K562 (cell line): ENCODE measurements around the gene FAM149A. TPM values are rescaled to one million over a fixed set of nuclear protein-coding genes. Genes with fewer than 3 reads are reported as not detected.
A peak's percentile ranks its signal among the peaks of the same experiment; 100 is the strongest.

Experiments used
- ATAC-seq: fragments of 200-7000 bp; cut with Tn5 transposase; 3 replicates; pipeline ENCODE4 v1.9.1; 2020; ENCODE audit warnings: moderate library complexity
- BruUV-seq: library from RNA; stranded (reverse); fragments of 400-500 nt; replicated peaks from 2 replicates; lab custom pipeline; 2021; lab: Mats Ljungman, UMichigan
- CTCF ChIA-PET: fragments of 300-600 bp; formaldehyde crosslinking; extraction: SDS; loops from one replicate; lab custom pipeline; 2021; ENCODE audit warnings: low intra/inter-chr PET ratio; lab: Yijun Ruan, JAX
- POLR2A ChIA-PET: fragments of 300-600, 350-650 bp; sonication (Branson Sonifier 250); formaldehyde crosslinking; extraction: SDS; loops from one replicate; lab custom pipeline; 2021; ENCODE audit warnings: antibody characterized with exemption, inconsistent platforms; lab: Yijun Ruan, JAX
- DNase-seq, 4 experiments: peaks; one replicate each; pipeline versions ENCODE4 v3.0.0 to v3.0.0-alpha.2; 2011 to 2018; ENCODE audit warnings: low spot score in 3 of 4, mixed read lengths in 3 of 4; ENCODE audit errors: extremely low read depth in 1 of 4
- FAIRE-seq: peaks from 2 replicates; lab custom pipeline; 2011; peaks lifted over from hg19 to GRCh38; lab: Jason Lieb, UNC
- H2AFZ ChIP-seq: 2 replicates; pipeline ENCODE4 v1.6.0; 2011; ENCODE audit warnings: low read depth, low read length, control low read depth, inconsistent platforms
- H3K27ac ChIP-seq: fragments of 200-600 bp; 3 replicates; pipeline ENCODE4 v1.8.0; 2011; ENCODE audit warnings: low read depth, mild to moderate bottlenecking, control low read depth, inconsistent platforms, low read length, moderate library complexity, mixed read lengths; ENCODE audit errors: extremely low read depth
- H3K27me3 ChIP-seq, 2 experiments: fragments of 300-600 bp in 1 of 2; 2 replicates in 1 of 2; 3 replicates in 1 of 2; pipeline versions ENCODE4 v1.6.0 to v1.8.0; 2011; ENCODE audit warnings: inconsistent platforms in 2 of 2, low read length in 2 of 2, mild to moderate bottlenecking in 1 of 2, mixed read lengths in 1 of 2, moderate library complexity in 1 of 2; ENCODE audit not compliant: control insufficient read depth in 2 of 2, insufficient read depth in 2 of 2
- H3K36me3 ChIP-seq: fragments of 300-600 bp; 3 replicates; pipeline ENCODE4 v1.8.0; 2011; ENCODE audit warnings: mild to moderate bottlenecking, low read length, inconsistent platforms; ENCODE audit not compliant: control insufficient read depth, insufficient read depth
- H3K4me1 ChIP-seq, 2 experiments: fragments of 200-600 bp in 1 of 2; replicated peaks in 1 of 2; 2 replicates in 1 of 2; 3 replicates in 1 of 2; pipeline versions ENCODE4 v1.5.1 to v1.8.0; 2011; ENCODE audit warnings: inconsistent platforms in 2 of 2, low read length in 2 of 2, mild to moderate bottlenecking in 1 of 2, mixed read lengths in 1 of 2, moderate library complexity in 1 of 2; ENCODE audit not compliant: control insufficient read depth in 2 of 2, insufficient read depth in 2 of 2
- H3K4me2 ChIP-seq: 2 replicates; pipeline ENCODE4 v1.6.1; 2011; ENCODE audit warnings: low read length, control low read depth, inconsistent platforms, mixed read lengths; ENCODE audit not compliant: insufficient read depth
- H3K4me3 ChIP-seq: fragments of 200-600 bp; sonication (generic), shearing (Covaris generic); 2 replicates; pipeline ENCODE4 v1.5.1; 2016; ENCODE audit warnings: control low read depth, inconsistent platforms
- H3K79me2 ChIP-seq: fragments of 200-600 bp; 3 replicates; pipeline ENCODE4 v1.8.0; 2011; ENCODE audit warnings: low read length, inconsistent platforms; ENCODE audit not compliant: control insufficient read depth, insufficient read depth
- H3K9ac ChIP-seq, 2 experiments: 2 replicates each; pipeline versions ENCODE4 v1.6.0 to v1.6.1; 2011; ENCODE audit warnings: low read depth in 2 of 2, low read length in 2 of 2, control low read depth in 1 of 2, inconsistent platforms in 1 of 2, mild to moderate bottlenecking in 1 of 2, mixed read lengths in 1 of 2; ENCODE audit not compliant: insufficient read depth in 1 of 2
- H3K9me1 ChIP-seq: one replicate; pipeline ENCODE4 v1.6.0; 2011; ENCODE audit warnings: inconsistent platforms, mild to moderate bottlenecking, low read length, moderate library complexity; ENCODE audit not compliant: control insufficient read depth, insufficient read depth
- H3K9me3 ChIP-seq: replicated peaks from 2 replicates; pipeline ENCODE4 v1.5.1; 2011; ENCODE audit warnings: low read depth, low read length, inconsistent platforms; ENCODE audit not compliant: control insufficient read depth, insufficient read depth
- H4K20me1 ChIP-seq: replicated peaks from 2 replicates; pipeline ENCODE4 v1.6.1; 2011; ENCODE audit warnings: low read length, inconsistent platforms, mixed read lengths; ENCODE audit not compliant: control insufficient read depth, insufficient read depth
- CBX2 ChIP-seq: fragments of 200-600 bp; sonication (generic); IDR thresholded peaks from one replicate; pipeline ENCODE4 v1.6.1; 2012; ENCODE audit warnings: mild to moderate bottlenecking, low read length, inconsistent platforms; ENCODE audit not compliant: insufficient read depth, poor library complexity, severe bottlenecking
- FOXP4 ChIP-seq: sonication (generic); formaldehyde crosslinking; IDR thresholded peaks from 2 replicates; pipeline ENCODE4 v1.8.0; 2022; ENCODE audit warnings: mild to moderate bottlenecking, missing genetic modification reagents, borderline replicate concordance
- HNRNPH1 ChIP-seq: fragments of 200-400 bp; formaldehyde crosslinking; optimal IDR thresholded peaks from 2 replicates; pipeline ENCODE3; 2017; ENCODE audit warnings: low read depth, mild to moderate bottlenecking, low read length, moderate library complexity
- IRF2 ChIP-seq: sonication (generic); formaldehyde crosslinking; IDR thresholded peaks from 2 replicates; pipeline ENCODE4 v1.8.1; 2022; ENCODE audit warnings: mild to moderate bottlenecking, missing genetic modification reagents
- LCOR ChIP-seq: sonication (generic); formaldehyde crosslinking; IDR thresholded peaks from 2 replicates; pipeline ENCODE4 v1.8.0; 2022; ENCODE audit warnings: mild to moderate bottlenecking, missing genetic modification reagents
- NCOA1 ChIP-seq: fragments of 450-650 bp; IDR thresholded peaks from 2 replicates; pipeline ENCODE4 v1.6.1; 2016; ENCODE audit warnings: low read depth
- PKNOX1 ChIP-seq: fragments of 450-650 bp; IDR thresholded peaks from 2 replicates; pipeline ENCODE4 v1.6.1; 2016
- WGBS: fragments of 100-300 bp; shearing (Covaris generic); methylation state at CpG from one replicate; pipeline ENCODE4 v1.1.6; 2016; ENCODE audit warnings: low coverage, mixed read lengths; ENCODE audit not compliant: insufficient coverage; ENCODE audit errors: missing lambda C conversion rate; 5-methylcytosine and 5-hydroxymethylcytosine counted together
- in situ Hi-C: fragments of 300-500 bp; cut with MboI; formaldehyde crosslinking; loops from 4 replicates; pipeline ENCODE4 v1.15.0; 2018; ENCODE audit warnings: inconsistent platforms, mixed read lengths
- intact Hi-C: fragments of 100-400 bp; cut with micrococcal nuclease; formaldehyde crosslinking; loops from 2 replicates; pipeline ENCODE4 v1.14.2; 2022
- polyA plus RNA-seq, 8 experiments: library from polyadenylated mRNA; depleted of rRNA in 4 of 8; stranded (reverse) in 5 of 8; unstranded in 3 of 8; fragments of >200 nt; fragmentation: Nextera tagmentation in 2 of 8; fragmentation: Illumina TruSeq in 1 of 8; extraction: Ambion mirVana in 2 of 8; extraction: Trizol in 1 of 8; gene quantifications; 2 replicates each; pipeline versions ENCODE4 v1.2.1 to v1.2.3, GENCODE V29; 2011 to 2014; ENCODE audit warnings: inconsistent platforms in 1 of 8, missing spikeins in 1 of 8
- total RNA-seq, 7 experiments: library from RNA; depleted of rRNA in 6 of 7; stranded (reverse); fragments of >200 nt in 6 of 7; fragmentation: Illumina TruSeq in 2 of 7; extraction: Trizol in 2 of 7; gene quantifications; 2 replicates each; pipeline versions ENCODE4 v1.2.1 to v1.2.3, GENCODE V29; 2011 to 2021; ENCODE audit warnings: low replicate concordance in 1 of 7

FAM149A gene
- total and polyA plus RNA-seq, 9 of the 15 experiments (the other 6 are each of a cell fraction or from before 2014, with no cell fraction given), result not detected

- H3K27ac ChIP-seq, result no peak overlapping the region
- TF ChIP-seq PKNOX1 (peak; percentile 82), IRF2 (CRISPR knock-in tag) (no peak)
- no peaks in the 10 kb centered on the region for H3K27me3 ChIP-seq
- in situ Hi-C loops, result no loop called here
- 94% methylated on average over 5 of the region's 5 CpGs for WGBS
- H3K36me3 ChIP-seq, result no peaks in the 10 kb centered on the region
- H4K20me1 ChIP-seq, result no peaks in the 10 kb centered on the region
- H3K4me1 ChIP-seq, result peaks cover 13 to 16% of the 10 kb centered on the region in 2 experiments
- 0 out of 2 replicates have a peak overlapping the region, but pooled peaks have one; percentile 9 for H3K4me2 ChIP-seq
- H3K9ac ChIP-seq, result no peak overlapping the region
- H3K4me3 ChIP-seq, result no peak overlapping the region
- intact Hi-C loops, result no loop called here
- H3K9me1 ChIP-seq, result no peaks in the 10 kb centered on the region
- DNase-seq, result no peak
- ATAC-seq, result no peak
- no TSS peak for BruUV-seq
- ChIA-PET POLR2A (interaction anchor here (0.6 kb wide), 1 partner anchor 372 kb away, joined by 3 read pairs; no protein-coding TSS in a partner anchor), CTCF (no interaction called here)
- no peaks in the 10 kb centered on the region for H3K9me3 ChIP-seq
- FAIRE-seq, result no peak
- no peak overlapping the region for H2AFZ ChIP-seq
- peaks cover 23% of the 10 kb centered on the region for H3K79me2 ChIP-seq
Measured at GRCh38 chr4:186193851-186194250, 89.3 kb downstream of the FAM149A start.

- in situ Hi-C loops (no loop called here), intact Hi-C loops (no loop called here)
- BruUV-seq, result no TSS peak
- no peak overlapping the region for H3K4me3 ChIP-seq
- ATAC-seq (no peak), DNase-seq (no peak), FAIRE-seq (no peak)
- no peak overlapping the region for H3K9ac ChIP-seq
- ChIA-PET POLR2A (no interaction called here), CTCF (no interaction called here)
- WGBS, result 85% methylated on average over 6 of the region's 6 CpGs
- H4K20me1 ChIP-seq, result no peaks in the 10 kb centered on the region
- no peaks in the 10 kb centered on the region for H3K27me3 ChIP-seq
- no peak overlapping the region for H3K27ac ChIP-seq
- H3K4me2 ChIP-seq, result no peak overlapping the region
- H3K4me1 ChIP-seq, result peaks cover 0 to 10% of the 10 kb centered on the region in 2 experiments; a peak in 2 of 5 replicates
- no peak overlapping the region for H2AFZ ChIP-seq
- H3K9me3 ChIP-seq, result no peaks in the 10 kb centered on the region
- H3K36me3 ChIP-seq, result no peaks in the 10 kb centered on the region
- no peaks in the 10 kb centered on the region for H3K9me1 ChIP-seq
- peaks cover 12% of the 10 kb centered on the region for H3K79me2 ChIP-seq
- TF ChIP-seq LCOR (no peak), NCOA1 (no peak), CBX2 (no peak), FOXP4 (CRISPR knock-in tag) (no peak), HNRNPH1 (no peak)
Measured at GRCh38 chr4:186196063-186196462, 91.6 kb downstream of the FAM149A start.
